GM19238 (cell line): Measurements from ENCODE around the gene PSMD13.
"Not testable (repeated sequence)": the region's sequence is repeated elsewhere in the genome, so short reads cannot be mapped to it uniquely, and the experiment has no call there.

Experiments
- DNase-seq: peaks from one replicate; pipeline ENCODE4 v3.0.0; 2011; ENCODE audit warnings: low spot score; ENCODE audit not compliant: insufficient read length

PSMD13 gene

DNA sequence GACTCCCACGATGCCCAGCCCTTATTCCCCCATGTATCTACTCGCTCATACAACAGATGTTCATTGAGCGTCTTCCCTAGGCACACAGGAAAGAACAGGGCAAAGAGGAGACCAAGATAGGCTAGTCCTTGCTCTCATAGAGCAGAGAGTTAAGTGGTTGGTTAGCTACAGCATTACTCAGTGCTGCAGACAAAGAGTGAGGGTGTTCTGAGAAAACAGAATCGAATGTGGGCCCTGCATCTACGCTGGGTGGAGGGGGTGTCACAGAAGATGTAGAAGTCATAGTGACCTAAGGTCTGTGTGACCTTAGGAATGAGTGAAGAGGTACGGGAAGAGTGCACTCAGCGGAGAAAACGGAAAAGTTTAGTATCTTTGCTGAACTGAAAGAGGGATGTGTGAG lies 12.3 kb downstream of the PSMD13 start:
- no peak for DNase-seq

- no peak for DNase-seq
Observed at GRCh38 chr11:250274-250673, 13.5 kb downstream of the PSMD13 start.

DNA sequence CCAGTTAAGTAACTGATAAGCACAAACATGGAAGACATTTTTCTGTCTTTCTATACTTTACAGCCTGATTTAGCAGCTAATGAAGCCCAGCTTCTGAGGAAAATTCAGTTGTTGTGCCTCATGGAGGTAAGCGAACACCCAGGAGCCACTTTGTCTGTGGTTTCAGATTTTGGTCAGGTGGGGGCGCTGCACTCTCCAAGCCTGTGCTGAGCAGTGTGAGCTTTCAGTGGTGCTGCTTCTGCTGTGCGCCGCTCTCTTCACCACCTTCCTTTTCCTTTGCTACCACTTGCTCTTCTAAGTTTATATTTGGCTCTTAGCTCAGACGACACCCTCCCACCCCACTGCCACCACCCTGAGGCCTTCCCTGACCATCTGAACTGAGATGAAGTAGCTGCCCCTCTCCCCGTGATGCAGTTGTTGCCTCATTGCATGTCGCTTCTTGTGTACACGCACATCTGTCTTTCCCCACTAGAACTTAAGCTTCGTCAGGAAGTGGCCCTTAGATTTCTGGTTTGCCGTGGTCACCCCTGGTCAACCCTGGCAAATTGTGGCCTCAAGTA lies 14.0 kb downstream of the PSMD13 start:
- no peak for DNase-seq

- DNase-seq = no peak
Observed at GRCh38 chr11:251550-251949, 14.8 kb downstream of the PSMD13 start.

DNA sequence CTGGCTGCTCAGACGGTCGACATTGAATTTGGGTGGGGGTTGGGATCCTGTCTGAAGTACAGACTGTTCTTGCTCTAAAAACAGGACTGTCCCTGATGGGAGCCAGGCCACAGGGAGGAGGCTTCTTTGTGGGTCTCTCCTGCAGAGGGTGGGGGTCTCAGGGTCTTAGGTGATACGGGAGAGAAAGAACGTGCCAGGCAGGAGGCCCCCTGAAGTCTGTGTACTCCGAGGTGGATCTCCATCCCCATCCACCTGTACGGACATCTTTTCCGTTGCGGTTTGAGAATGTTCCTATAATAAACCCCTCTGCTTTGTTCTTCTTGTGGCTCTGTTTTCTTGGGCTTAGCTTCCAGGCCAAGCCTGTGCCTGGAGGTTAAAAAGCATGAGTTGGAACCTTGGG lies 15.9 kb downstream of the PSMD13 start:
- no peak for DNase-seq

- no peak for DNase-seq
Observed at GRCh38 chr11:253160-253885, 16.5 kb downstream of the PSMD13 start.

GRCh38 chr11:253886-254270 lies 17.1 kb downstream of the PSMD13 start:
- no peak for DNase-seq

DNA sequence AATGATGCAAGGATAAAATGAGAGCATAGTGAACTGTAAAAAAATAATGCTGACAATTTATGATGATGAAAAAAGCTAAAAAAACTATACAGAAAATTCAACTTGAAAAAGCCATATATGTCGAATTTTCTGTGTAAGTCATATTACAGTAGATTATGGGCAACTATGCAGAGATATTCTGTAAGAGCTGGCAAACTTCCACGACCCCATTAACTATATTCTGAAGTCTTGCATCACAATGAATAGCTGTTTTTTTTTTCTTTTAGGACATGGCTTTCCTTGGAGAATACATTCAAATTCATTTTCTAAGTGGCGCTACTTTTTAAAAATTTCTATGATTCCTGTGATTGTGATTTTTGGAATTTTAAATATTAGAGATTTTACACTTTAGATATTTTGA lies 18.4 kb downstream of the PSMD13 start:
- DNase-seq = no peak

DNA sequence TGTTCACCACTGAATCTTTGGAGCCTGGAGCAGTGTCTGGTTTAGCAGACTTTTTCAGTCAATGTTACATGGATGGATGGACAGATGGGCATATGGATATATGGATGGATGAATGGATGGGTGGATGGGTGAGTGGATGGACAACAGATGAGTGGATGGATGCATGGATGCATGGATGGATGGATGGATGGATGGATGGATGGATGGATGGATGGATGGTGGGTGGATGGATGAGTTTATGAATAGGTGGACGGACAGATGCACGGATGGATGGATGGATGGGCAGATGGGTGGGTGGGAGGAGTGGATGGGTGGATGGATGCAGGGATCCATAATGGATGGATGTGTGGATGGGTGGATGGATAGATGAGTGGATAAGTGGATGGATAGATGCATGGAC lies 19.0 kb downstream of the PSMD13 start:
- DNase-seq = no peak

- no peak for DNase-seq
Observed at GRCh38 chr11:256952-257737, 20.4 kb downstream of the PSMD13 start.

DNA sequence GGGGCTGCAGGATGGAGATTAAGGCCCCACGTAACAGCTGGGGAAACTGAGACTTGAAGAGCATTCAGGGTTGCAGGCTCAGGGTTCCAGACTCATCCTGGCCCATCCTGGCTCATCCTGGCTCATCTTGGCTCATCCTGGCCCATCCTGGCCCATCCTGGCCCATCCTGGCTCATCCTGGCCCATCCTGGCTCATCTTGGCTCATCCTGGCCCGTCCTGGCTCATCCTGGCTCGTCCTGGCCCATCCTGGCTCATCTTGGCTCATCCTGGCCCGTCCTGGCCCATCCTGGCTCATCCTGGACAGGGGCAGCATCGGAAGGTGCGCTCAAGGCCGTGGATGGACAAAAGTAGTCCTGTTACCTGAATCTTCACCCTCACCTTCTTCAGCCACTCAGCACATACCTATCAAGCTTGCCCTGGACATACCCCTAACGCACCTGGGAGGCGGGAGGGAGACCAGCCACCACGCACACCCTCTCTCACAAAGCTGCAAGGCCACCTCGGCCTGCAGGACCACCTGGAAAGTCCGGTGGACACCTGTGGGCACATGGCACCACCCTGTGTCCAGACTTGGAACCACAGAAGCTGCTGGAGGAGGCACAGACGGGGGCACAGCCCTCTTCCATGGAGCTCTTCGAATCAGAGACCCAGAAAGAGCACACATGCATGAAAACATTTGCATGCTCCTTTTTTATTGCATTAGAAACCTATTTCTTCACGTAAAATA lies 21.2 kb downstream of the PSMD13 start:
- DNase-seq = no peak

DNA sequence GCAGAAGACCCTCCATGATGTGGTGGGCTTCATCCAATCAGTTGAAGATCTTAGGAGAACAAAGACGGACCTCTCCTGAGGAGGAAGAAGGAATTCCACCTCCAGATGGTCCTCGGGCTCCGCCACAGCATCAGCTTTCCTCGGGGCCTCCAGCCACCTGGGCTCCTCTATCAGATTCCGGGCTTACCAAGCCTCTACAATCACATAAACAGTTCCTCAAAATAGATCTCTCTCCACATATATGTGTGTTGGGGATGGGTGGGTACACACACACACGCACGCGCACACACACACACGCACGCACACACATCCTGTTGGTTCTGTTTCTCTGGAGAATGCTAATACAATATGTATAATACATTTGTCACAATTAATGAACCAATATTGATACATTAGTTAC lies 22.6 kb downstream of the PSMD13 start:
- DNase-seq = no peak

DNA sequence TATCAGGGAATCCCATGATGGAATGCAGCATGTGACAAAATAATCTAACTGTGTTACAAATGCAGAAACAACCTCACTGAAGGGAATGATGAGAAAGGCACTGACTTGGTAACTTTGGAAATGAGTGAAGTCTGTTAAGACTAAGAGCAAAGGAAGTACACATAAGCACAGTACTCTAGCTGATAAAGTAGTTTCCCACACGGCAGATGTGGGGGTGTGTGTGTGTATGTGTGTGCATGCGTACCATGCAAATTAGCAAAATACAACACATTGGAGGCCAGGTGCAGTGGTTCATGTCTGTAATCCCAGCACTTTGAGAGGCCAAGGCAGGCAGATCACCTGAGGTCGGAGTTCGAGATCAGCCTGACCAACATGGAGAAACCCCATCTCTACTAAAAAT lies 24.8 kb downstream of the PSMD13 start:
- no peak for DNase-seq

DNA sequence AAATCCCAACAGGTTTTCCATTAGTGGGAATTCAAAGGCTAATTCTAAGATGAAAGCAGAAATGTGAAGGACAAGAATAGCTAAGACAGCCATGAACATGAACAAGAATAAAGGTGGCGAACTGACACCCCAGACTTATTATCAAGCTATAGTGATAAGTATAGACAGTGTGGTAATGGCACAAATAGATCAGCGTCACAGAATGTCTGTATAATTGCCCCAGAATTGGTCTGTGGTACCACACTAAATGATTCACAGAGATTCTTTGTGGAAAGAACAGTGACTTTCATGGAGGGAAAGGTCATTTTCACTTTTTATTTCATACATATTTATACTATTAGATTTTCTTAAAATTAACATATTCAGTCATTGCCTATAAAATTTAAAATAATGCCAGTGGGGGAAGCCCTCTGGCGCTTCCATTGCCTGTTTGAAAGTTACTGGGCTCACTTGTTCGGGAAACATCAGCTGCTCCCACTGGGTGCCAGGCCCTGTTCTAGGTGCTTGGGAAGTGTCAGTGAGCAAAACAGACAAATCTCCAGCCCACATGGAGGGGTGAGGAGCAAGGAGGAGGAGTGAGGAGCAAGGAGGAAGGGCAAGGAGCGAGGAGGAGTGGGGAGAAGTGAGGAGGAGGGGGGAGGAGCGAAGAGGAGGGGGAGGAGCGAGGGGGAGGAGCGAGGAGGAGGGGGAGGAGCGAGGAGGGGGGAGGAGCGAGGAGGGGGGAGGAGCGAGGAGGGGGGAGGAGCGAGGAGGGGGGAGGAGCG lies 30.1 kb downstream of the PSMD13 start:
- DNase-seq = no peak

- DNase-seq = no peak
Observed at GRCh38 chr11:267491-267994, 30.8 kb downstream of the PSMD13 start.

GRCh38 chr11:268716-269145 lies 32.0 kb downstream of the PSMD13 start:
- DNase-seq = not testable (repeated sequence)

GRCh38 chr11:269146-269890 lies 32.5 kb downstream of the PSMD13 start:
- DNase-seq = no peak

DNA sequence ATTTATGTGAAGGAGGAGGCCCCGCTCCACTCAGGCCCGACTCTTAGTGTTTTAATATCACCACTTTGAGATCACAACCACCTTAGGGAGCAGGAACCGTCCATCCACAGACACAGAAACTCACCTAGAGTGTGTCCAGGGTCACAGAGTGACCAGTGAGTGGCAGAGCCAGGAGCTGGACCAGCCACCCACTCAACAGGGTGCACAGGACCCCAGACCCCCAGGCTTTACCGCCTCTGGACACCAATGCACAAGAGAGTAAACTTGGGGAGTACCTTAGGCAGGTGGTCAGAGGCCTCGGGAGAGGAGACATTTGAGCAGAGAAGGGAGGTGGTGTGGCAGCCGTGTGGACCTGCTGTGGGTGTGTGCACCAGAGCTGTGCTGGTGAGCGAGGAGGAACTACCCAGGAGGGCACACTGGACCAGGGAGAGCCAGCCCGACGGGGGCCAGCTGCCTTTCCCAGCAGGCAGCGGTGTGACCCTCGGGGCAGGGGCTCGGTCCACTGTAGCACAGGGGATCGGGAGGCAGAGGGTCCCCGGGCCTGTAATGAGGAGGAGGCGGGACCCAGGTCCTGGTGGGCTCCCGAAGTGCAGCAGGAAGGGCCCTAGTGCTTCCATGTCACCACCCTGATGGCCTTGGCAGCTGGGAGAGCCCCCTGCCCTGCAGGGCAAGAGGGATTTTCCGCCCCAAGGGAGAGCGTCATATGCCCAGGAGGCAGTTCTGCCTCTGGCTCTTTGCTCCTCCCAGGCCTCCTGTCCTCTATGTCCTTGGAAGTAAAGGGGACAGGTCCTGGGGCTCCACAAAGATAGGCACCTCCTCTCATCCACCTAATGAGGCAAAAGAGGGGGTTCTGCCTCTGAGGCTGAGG lies 33.9 kb downstream of the PSMD13 start:
- no peak for DNase-seq

DNA sequence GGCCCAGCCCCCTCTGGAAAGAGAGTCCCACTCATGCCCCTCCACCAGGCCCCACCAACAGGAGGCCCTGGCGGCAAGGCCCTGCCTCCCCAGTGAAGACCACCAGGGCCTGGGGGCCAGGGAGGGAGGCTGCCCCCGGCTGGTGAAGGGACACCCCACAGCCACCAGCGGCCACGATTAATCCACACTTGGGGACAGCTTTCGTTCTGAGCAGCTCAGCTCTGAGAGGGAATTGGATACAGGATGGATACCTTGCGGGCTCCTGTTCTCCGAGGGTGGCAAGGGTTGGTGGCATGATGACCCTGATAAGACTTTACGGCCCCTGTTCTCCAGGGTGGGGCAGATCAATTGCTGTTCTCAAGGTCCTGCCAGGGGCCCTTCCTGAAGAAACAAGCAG lies 34.5 kb downstream of the PSMD13 start:
- no peak for DNase-seq
